K562 (cell line): Measurements from ENCODE around the gene FXYD3. TPM values are rescaled to one million over a fixed set of nuclear protein-coding genes. Genes with fewer than 3 reads are reported as not detected.

ENCODE experiments used
- BCOR ChIP-seq: fragments of 450-650 bp; IDR thresholded peaks from 2 replicates; pipeline ENCODE4 v1.6.1; 2016
- CBX2 ChIP-seq: fragments of 200-600 bp; sonication (generic); IDR thresholded peaks from one replicate; pipeline ENCODE4 v1.6.1; 2012; ENCODE audit warnings: mild to moderate bottlenecking, low read length, inconsistent platforms; ENCODE audit not compliant: insufficient read depth, poor library complexity, severe bottlenecking
- ETV5 ChIP-seq: sonication (generic); formaldehyde crosslinking; IDR thresholded peaks from 2 replicates; pipeline ENCODE4 v1.4.0; 2020; ENCODE audit warnings: low read depth, mild to moderate bottlenecking, missing genetic modification reagents
- GATAD2A ChIP-seq: fragments of 450-650 bp; IDR thresholded peaks from 2 replicates; pipeline ENCODE4 v1.6.1; 2017
- HDAC1 ChIP-seq, 2 experiments: fragments of 450-650 bp; IDR thresholded peaks; 2 replicates each; pipeline ENCODE4 v1.6.1; 2016 to 2017; ENCODE audit warnings: inconsistent platforms in 1 of 2, mild to moderate bottlenecking in 1 of 2, moderate library complexity in 1 of 2
- JUN ChIP-seq, 2 experiments: sonication (generic) in 1 of 2; formaldehyde crosslinking in 1 of 2; IDR thresholded peaks; 2 replicates each; pipeline versions ENCODE4 v1.6.1 to v1.8.0; 2012 to 2022; ENCODE audit warnings: borderline replicate concordance in 2 of 2, mild to moderate bottlenecking in 2 of 2, improper control_type of control experiment in 1 of 2, low read depth in 1 of 2, low read length in 1 of 2, missing genetic modification reagents in 1 of 2
- LARP7 ChIP-seq: fragments of 450-650 bp; IDR thresholded peaks from 2 replicates; pipeline ENCODE4 v1.6.1; 2016
- MYC ChIP-seq, 2 experiments: fragments of 250-450 bp in 1 of 2; sonication (Bioruptor Pico) in 1 of 2; IDR thresholded peaks; 2 replicates each; pipeline versions ENCODE4 v1.5.1 to v1.6.1; 2012 to 2021; ENCODE audit warnings: low read depth in 2 of 2, borderline replicate concordance in 1 of 2, improper control_type of control experiment in 1 of 2, low read length in 1 of 2, mild to moderate bottlenecking in 1 of 2, moderate library complexity in 1 of 2
- NFRKB ChIP-seq: fragments of 450-650 bp; IDR thresholded peaks from 2 replicates; pipeline ENCODE4 v1.6.1; 2016; ENCODE audit warnings: low read depth
- POLR2AphosphoS2 ChIP-seq: IDR thresholded peaks from 2 replicates; pipeline ENCODE4 v1.6.1; 2012; ENCODE audit warnings: low read length, improper control_type of control experiment
- SIX5 ChIP-seq, 2 experiments: IDR thresholded peaks; 2 replicates each; pipeline ENCODE4 v1.6.1; 2011; ENCODE audit warnings: low read length in 2 of 2, borderline replicate concordance in 1 of 2, low read depth in 1 of 2, mild to moderate bottlenecking in 1 of 2, moderate library complexity in 1 of 2; ENCODE audit not compliant: insufficient read depth in 1 of 2
- polyA plus RNA-seq, 8 experiments: library from polyadenylated mRNA; depleted of rRNA in 4 of 8; stranded (reverse) in 5 of 8; unstranded in 3 of 8; fragments of >200 nt; fragmentation: Nextera tagmentation in 2 of 8; fragmentation: Illumina TruSeq in 1 of 8; extraction: Ambion mirVana in 2 of 8; extraction: Trizol in 1 of 8; gene quantifications; 2 replicates each; pipeline versions ENCODE4 v1.2.1 to v1.2.3, GENCODE V29; 2011 to 2014; ENCODE audit warnings: inconsistent platforms in 1 of 8, missing spikeins in 1 of 8
- total RNA-seq, 7 experiments: library from RNA; depleted of rRNA in 6 of 7; stranded (reverse); fragments of >200 nt in 6 of 7; fragmentation: Illumina TruSeq in 2 of 7; extraction: Trizol in 2 of 7; gene quantifications; 2 replicates each; pipeline versions ENCODE4 v1.2.1 to v1.2.3, GENCODE V29; 2011 to 2021; ENCODE audit warnings: low replicate concordance in 1 of 7
- TF ChIP-seq, protein P1 (sequence below): sonication (generic); formaldehyde crosslinking; IDR thresholded peaks from 2 replicates; pipeline ENCODE4 v1.8.0; 2023; ENCODE audit warnings: mild to moderate bottlenecking, missing genetic modification reagents
- TF ChIP-seq, protein P2 (sequence below): fragments of 200-800 bp; sonication (Bioruptor generic); IDR thresholded peaks from 2 replicates; pipeline ENCODE4 v1.6.1; 2017; ENCODE audit warnings: missing genetic modification characterization, missing compliant biosample characterization
- TF ChIP-seq, protein P3 (sequence below): fragments of 450-650 bp; IDR thresholded peaks from 2 replicates; pipeline ENCODE4 v1.6.1; 2017; ENCODE audit warnings: mild to moderate bottlenecking, moderate library complexity
- TF ChIP-seq, protein P4 (sequence below): fragments of 450-650 bp; IDR thresholded peaks from 2 replicates; pipeline ENCODE4 v1.6.1; 2016; ENCODE audit warnings: borderline replicate concordance
- TF ChIP-seq, protein P5 (sequence below), 2 experiments: fragments of 450-650 bp; IDR thresholded peaks; 2 replicates each; pipeline ENCODE4 v1.6.1; 2016

Gene FXYD3
- total and polyA plus RNA-seq, 9 of the 15 experiments (the other 6 are each of a cell fraction or from before 2014, with no cell fraction given), result 0.24 TPM; not detected in 8

DNA sequence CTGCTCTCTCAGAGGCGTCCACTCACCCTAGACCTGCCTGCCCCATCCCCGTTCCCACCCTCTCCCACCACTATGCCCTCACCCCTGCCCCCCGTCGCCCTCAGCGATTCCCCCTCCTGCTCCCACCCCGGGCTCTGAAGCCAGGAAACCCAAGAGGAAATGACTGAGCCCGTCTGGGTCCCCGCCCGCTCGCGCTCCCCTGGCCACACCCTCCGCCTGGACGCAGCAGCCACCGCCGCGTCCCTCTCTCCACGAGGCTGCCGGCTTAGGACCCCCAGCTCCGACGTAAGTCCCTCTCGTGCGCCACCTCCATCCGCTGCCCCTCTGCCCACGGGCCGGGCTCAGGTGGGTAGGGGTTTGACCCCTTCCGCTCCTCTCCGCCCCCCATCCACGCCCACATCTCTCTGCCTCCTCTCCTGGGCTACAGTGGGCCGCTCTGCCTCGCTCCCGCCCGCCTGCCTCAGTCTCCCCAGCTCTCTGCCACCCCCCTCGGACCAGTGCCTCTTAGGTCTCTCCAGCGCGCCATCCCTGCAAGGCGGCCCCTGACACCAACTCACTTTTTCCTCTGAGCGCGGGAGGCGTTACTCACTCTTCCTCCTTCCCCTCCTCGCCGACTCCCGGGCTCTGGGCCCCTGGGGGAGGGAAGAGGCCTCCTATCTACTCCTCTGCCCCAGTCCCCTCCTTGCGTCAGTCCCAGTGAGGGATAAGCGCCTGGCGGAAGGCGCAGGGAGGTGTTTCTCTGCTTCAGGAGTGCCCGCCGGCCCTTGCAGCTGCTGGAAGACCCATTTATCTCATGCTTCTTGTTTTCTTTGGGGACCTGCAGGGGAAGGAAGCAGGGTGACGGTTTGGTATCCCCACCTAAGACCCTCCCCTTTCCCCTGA lies 39.1 kb downstream of the FXYD3 start, which contains the start of gene FXYD5 (continued):
- TF ChIP-seq, protein P1, sequence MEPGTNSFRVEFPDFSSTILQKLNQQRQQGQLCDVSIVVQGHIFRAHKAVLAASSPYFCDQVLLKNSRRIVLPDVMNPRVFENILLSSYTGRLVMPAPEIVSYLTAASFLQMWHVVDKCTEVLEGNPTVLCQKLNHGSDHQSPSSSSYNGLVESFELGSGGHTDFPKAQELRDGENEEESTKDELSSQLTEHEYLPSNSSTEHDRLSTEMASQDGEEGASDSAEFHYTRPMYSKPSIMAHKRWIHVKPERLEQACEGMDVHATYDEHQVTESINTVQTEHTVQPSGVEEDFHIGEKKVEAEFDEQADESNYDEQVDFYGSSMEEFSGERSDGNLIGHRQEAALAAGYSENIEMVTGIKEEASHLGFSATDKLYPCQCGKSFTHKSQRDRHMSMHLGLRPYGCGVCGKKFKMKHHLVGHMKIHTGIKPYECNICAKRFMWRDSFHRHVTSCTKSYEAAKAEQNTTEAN, result 0 out of 2 replicates have a peak, but pooled peaks have one; percentile 50
- TF ChIP-seq, protein P2, sequence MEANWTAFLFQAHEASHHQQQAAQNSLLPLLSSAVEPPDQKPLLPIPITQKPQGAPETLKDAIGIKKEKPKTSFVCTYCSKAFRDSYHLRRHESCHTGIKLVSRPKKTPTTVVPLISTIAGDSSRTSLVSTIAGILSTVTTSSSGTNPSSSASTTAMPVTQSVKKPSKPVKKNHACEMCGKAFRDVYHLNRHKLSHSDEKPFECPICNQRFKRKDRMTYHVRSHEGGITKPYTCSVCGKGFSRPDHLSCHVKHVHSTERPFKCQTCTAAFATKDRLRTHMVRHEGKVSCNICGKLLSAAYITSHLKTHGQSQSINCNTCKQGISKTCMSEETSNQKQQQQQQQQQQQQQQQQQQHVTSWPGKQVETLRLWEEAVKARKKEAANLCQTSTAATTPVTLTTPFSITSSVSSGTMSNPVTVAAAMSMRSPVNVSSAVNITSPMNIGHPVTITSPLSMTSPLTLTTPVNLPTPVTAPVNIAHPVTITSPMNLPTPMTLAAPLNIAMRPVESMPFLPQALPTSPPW, result peak; percentile 86
- TF ChIP-seq NFRKB, result peak; percentile 74; the same call in 1 of the 2 replicates
- TF ChIP-seq CBX2, result no peak
- TF ChIP-seq JUN (IDR thresholded peaks at IDR 0.05; ENCODE audit: borderline replicate concordance, low read depth, low read length), result peak; percentile 17; the same call in 1 of the 2 replicates
- TF ChIP-seq JUN (CRISPR knock-in tag; IDR thresholded peaks at IDR 0.05; ENCODE audit: borderline replicate concordance), result no peak
- no peak for TF ChIP-seq SIX5 (IDR thresholded peaks at IDR 0.05; ENCODE audit: borderline replicate concordance in 1 of 2, insufficient read depth in 1 of 2, low read depth in 1 of 2, low read length in 2 of 2)
- peak in 1 of 2 experiments; percentile 91; a peak in 2 of 4 replicates for TF ChIP-seq HDAC1 (IDR thresholded peaks at IDR 0.05)
- no peak; the same call in 1 of the 2 replicates for TF ChIP-seq ETV5
- TF ChIP-seq, protein P3, sequence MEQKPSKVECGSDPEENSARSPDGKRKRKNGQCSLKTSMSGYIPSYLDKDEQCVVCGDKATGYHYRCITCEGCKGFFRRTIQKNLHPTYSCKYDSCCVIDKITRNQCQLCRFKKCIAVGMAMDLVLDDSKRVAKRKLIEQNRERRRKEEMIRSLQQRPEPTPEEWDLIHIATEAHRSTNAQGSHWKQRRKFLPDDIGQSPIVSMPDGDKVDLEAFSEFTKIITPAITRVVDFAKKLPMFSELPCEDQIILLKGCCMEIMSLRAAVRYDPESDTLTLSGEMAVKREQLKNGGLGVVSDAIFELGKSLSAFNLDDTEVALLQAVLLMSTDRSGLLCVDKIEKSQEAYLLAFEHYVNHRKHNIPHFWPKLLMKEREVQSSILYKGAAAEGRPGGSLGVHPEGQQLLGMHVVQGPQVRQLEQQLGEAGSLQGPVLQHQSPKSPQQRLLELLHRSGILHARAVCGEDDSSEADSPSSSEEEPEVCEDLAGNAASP, result no peak
- TF ChIP-seq, protein P4, sequence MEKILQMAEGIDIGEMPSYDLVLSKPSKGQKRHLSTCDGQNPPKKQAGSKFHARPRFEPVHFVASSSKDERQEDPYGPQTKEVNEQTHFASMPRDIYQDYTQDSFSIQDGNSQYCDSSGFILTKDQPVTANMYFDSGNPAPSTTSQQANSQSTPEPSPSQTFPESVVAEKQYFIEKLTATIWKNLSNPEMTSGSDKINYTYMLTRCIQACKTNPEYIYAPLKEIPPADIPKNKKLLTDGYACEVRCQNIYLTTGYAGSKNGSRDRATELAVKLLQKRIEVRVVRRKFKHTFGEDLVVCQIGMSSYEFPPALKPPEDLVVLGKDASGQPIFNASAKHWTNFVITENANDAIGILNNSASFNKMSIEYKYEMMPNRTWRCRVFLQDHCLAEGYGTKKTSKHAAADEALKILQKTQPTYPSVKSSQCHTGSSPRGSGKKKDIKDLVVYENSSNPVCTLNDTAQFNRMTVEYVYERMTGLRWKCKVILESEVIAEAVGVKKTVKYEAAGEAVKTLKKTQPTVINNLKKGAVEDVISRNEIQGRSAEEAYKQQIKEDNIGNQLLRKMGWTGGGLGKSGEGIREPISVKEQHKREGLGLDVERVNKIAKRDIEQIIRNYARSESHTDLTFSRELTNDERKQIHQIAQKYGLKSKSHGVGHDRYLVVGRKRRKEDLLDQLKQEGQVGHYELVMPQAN, result peak; percentile 91
- TF ChIP-seq MYC (IDR thresholded peaks at IDR 0.05; ENCODE audit: low read depth, low read length), result peak; percentile 83
- peak; percentile 92; the same call in 1 of the 2 replicates for TF ChIP-seq MYC (CRISPR knock-in tag; IDR thresholded peaks at IDR 0.05; ENCODE audit: borderline replicate concordance, low read depth)
- peak; percentile 83; the same call in 1 of the 2 replicates for TF ChIP-seq LARP7
- TF ChIP-seq BCOR, result peak; percentile 80
- TF ChIP-seq POLR2AphosphoS2, result peak; percentile 41; the same call in 1 of the 2 replicates
- 0 out of 2 replicates have a peak, but pooled peaks have one; percentile 50 for TF ChIP-seq GATAD2A
- TF ChIP-seq, protein P5, sequence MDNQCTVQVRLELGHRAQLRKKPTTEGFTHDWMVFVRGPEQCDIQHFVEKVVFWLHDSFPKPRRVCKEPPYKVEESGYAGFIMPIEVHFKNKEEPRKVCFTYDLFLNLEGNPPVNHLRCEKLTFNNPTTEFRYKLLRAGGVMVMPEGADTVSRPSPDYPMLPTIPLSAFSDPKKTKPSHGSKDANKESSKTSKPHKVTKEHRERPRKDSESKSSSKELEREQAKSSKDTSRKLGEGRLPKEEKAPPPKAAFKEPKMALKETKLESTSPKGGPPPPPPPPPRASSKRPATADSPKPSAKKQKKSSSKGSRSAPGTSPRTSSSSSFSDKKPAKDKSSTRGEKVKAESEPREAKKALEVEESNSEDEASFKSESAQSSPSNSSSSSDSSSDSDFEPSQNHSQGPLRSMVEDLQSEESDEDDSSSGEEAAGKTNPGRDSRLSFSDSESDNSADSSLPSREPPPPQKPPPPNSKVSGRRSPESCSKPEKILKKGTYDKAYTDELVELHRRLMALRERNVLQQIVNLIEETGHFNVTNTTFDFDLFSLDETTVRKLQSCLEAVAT (IDR thresholded peaks at IDR 0.05), result peak; percentile 64 to 66; a peak in 2 of 4 replicates
